BJ (cell line): ENCODE data around the gene PRR16. TPM values are rescaled to one million over a fixed set of nuclear protein-coding genes. Genes with fewer than 3 reads are reported as not detected.
"Not testable (repeated sequence)": the region's sequence is repeated elsewhere in the genome, so short reads cannot be mapped to it uniquely, and the experiment has no call there.

Source experiments
- CTCF ChIA-PET: fragments of 350-600 bp; formaldehyde crosslinking; extraction: SDS; loops from one replicate; lab custom pipeline; 2021; ENCODE audit warnings: antibody characterized with exemption, inconsistent platforms; lab: Yijun Ruan, JAX
- POLR2A ChIA-PET: fragments of 300-600 bp; sonication (Branson Sonifier 250); formaldehyde crosslinking; extraction: SDS; loops from one replicate; lab custom pipeline; 2021; ENCODE audit warnings: antibody characterized with exemption; lab: Charles Lee
- DNase-seq: peaks from one replicate; pipeline ENCODE4 v3.0.0-alpha.2; 2011; ENCODE audit warnings: low read depth
- H3K27me3 ChIP-seq: 2 replicates; pipeline ENCODE4 v1.6.0; 2011; ENCODE audit warnings: low read length; ENCODE audit not compliant: control insufficient read depth, insufficient read depth
- H3K36me3 ChIP-seq: 2 replicates; pipeline ENCODE4 v1.5.1; 2011; ENCODE audit warnings: low read length; ENCODE audit not compliant: control insufficient read depth, insufficient read depth
- H3K4me3 ChIP-seq: 2 replicates; pipeline ENCODE4 v1.5.1; 2011; ENCODE audit warnings: low read depth, mild to moderate bottlenecking, control low read depth, low read length
- CTCF ChIP-seq: IDR thresholded peaks from 2 replicates; pipeline ENCODE4 v1.5.1; 2011; ENCODE audit warnings: low read depth, mild to moderate bottlenecking, control low read depth, inconsistent platforms, low read length, moderate library complexity; ENCODE audit not compliant: insufficient read depth
- polyA minus RNA-seq: library from RNA; depleted of rRNA, polyadenylated mRNA; stranded (reverse); fragments of >200 nt; gene quantifications from 2 replicates; pipeline ENCODE4 v1.2.3, GENCODE V29; 2011; rRNA and poly(A)+ RNA removed
- polyA plus RNA-seq: library from polyadenylated mRNA; depleted of rRNA; stranded (reverse); fragments of >200 nt; gene quantifications from 2 replicates; pipeline ENCODE4 v1.2.3, GENCODE V29; 2011; rRNA removed

Gene PRR16
- polyA plus RNA-seq (44.8 and 48.7 TPM in 2 replicates), polyA minus RNA-seq (14.5 and 20.4 TPM in 2 replicates)

- no peak for DNase-seq
- peak within 1 kb of the TSS; percentile 63 for H3K4me3 ChIP-seq
- no peaks in the 10 kb centered on the region for H3K36me3 ChIP-seq
- ChIA-PET CTCF (interaction anchor here (1.0 to 1.5 kb wide), 4 partner anchors 14 to 408 kb away, joined by 3 to 4 read pairs (median 4); no protein-coding TSS in a partner anchor), POLR2A (no interaction called here)
- no peak for TF ChIP-seq CTCF
- no peaks in the 10 kb centered on the region for H3K27me3 ChIP-seq
Observed at GRCh38 chr5:120463991-120464626, at the start of gene PRR16. PRR16 (plus strand) TSS chr5:120464300.

- TF ChIP-seq CTCF: no peak
- CTCF ChIA-PET: no interaction called here
- Histone ChIP-seq H3K27me3 (no peaks in the 10 kb centered on the region), H3K4me3 (no peak overlapping the region), H3K36me3 (no peaks in the 10 kb centered on the region)
- POLR2A ChIA-PET: no interaction called here
- DNase-seq: no peak
Observed at GRCh38 chr5:120415985-120416384, 48.1 kb upstream of the PRR16 start.

DNA sequence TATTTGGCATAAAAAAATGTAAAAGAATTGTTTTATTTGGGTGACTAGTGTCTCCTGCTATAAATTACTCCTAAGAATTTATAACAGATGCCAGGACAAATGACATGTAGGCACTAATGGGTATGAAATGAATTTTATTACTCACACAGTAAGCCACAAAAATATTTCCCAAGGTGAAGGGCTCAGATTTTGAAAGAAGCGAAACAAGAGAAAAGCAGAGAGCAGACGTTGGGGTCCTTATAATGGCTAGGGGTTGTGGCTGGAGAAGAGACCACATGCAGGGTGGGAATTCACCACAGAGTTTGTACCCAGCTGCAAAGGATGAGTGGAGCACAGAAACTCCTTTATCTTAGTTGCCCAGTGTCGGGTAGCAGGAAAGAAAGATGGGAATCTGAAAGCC is 45.0 kb upstream of the PRR16 start:
- H3K4me3 ChIP-seq: no peak overlapping the region
- ChIA-PET POLR2A (no interaction called here), CTCF (interaction anchor here (1.1 kb wide), 1 partner anchor 12 kb away, joined by 3 read pairs; no protein-coding TSS in a partner anchor)
- no peaks in the 10 kb centered on the region for H3K36me3 ChIP-seq
- no peaks in the 10 kb centered on the region for H3K27me3 ChIP-seq
- DNase-seq: no peak
- TF ChIP-seq CTCF: no peak

DNA sequence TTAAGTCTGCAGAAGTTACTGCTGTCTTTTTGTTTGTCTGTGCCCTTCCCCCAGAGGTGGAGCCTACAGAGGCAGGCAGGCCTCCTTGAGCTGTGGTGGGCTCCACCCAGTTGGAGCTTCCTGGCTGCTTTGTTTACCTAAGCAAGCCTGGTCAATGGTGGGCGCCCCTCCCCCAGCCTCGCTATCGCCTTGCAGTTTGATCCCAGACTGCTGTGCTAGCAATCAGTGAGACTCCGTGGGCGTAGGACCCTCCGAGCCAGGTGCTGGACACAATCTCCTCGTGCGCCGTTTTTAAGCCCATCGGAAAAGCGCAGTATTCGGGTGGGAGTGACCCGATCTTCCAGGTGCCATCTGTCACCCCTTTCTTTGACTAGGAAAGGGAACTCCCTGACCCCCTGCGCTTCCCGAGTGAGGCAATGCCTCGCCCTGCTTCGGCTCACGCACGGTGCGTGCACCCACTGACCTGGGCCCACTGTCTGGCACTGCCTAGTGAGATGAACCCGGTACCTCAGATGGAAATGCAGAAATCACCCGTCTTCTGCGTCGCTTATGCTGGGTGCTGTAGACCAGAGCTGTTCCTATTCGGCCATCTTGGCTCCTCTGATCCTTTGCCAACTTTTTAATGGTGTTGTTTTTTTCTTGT is 37.3 kb upstream of the PRR16 start:
- H3K27me3 ChIP-seq, CTCF ChIA-PET, H3K4me3 ChIP-seq, DNase-seq, H3K36me3 ChIP-seq, POLR2A ChIA-PET: not testable (repeated sequence)

DNA sequence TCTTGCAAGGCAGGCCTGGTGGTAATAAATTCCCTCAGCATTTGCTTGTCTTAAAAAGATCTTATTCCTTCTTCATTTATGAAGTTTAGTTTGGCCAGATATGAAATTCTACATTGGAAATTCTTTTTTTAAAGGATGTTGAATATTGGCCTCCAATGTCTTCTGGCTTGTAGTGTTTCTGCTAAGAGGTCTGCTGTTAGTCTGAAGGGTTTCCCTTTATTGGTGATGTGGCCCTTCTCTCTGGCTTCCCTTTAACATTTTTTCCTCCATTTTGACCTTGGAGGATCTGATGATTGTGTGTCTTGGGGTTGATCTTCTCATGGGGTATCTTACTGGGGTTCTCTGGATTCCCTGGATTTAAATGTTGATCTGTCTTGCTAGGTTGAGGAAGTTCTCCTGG is 33.5 kb upstream of the PRR16 start:
- Histone ChIP-seq H3K4me3 (no peak overlapping the region), H3K27me3 (no peaks in the 10 kb centered on the region), H3K36me3 (no peaks in the 10 kb centered on the region)
- TF ChIP-seq CTCF: no peak
- CTCF ChIA-PET: no interaction called here
- no peak for DNase-seq
- POLR2A ChIA-PET: no interaction called here

DNA sequence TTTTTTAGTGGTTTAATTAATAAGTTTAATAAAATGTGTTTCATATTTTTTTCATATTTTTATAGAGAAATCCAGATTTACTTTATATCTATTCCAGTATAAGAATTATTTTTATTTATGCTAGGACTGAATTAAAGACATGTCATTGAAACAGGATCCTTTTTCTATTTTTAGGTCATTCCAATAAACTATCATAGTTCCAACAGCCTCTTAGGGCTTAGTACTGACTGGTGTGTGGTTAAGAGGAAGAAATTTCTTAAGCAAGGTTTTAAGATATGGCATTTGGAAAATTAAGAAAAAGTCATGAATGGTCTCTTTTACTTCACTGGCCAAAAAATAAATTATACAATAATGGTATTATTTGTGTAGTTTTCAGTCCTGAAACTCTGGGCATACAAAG is 31.2 kb upstream of the PRR16 start:
- H3K36me3 ChIP-seq: no peaks in the 10 kb centered on the region
- DNase-seq: no peak
- POLR2A ChIA-PET: no interaction called here
- CTCF ChIA-PET: no interaction called here
- H3K27me3 ChIP-seq: no peaks in the 10 kb centered on the region
- no peak overlapping the region for H3K4me3 ChIP-seq
- no peak for TF ChIP-seq CTCF
